Adrenal gland (tissue), 5 donors: ENCODE data around the gene MUC7.

ENCODE experiments used
- CTCF ChIP-seq, 6 experiments: fragments of 450-650 bp in 4 of 6; fragments of 200-600 bp in 2 of 6; sonication (generic) in 1 of 6; IDR thresholded peaks; 1 replicate in 5 of 6; 2 replicates in 1 of 6; pipeline versions ENCODE4 v1.5.1 to v1.8.0; 2016 to 2021; ENCODE audit warnings: antibody characterized with exemption in 6 of 6, mild to moderate bottlenecking in 2 of 6, moderate library complexity in 1 of 6
- POLR2A ChIP-seq, 2 donors: fragments of 450-650 bp; IDR thresholded peaks; one replicate each; pipeline ENCODE4 v1.6.1; 2017; ENCODE audit warnings: antibody characterized with exemption in 2 of 2, mild to moderate bottlenecking in 2 of 2, moderate library complexity in 1 of 2
- donor health status: DM: no; HTN: no; CAD: no.

GRCh38 chr4:70463335-70463734 lies 8.7 kb upstream of the MUC7 start:
- TF ChIP-seq CTCF (IDR thresholded peaks at IDR 0.05) = no peak
- no peak for TF ChIP-seq POLR2A (IDR thresholded peaks at IDR 0.05)
